Hepatocyte (in vitro differentiated cells): ENCODE measurements around the gene MVD.

Experiments
- EZH2 ChIP-seq: fragments of 200-600 bp; sonication (generic); IDR thresholded peaks from 2 replicates; pipeline ENCODE4 v1.6.1; 2016; ENCODE audit warnings: antibody characterized with exemption, mild to moderate bottlenecking, borderline replicate concordance
- EZH2phosphoT487 ChIP-seq: fragments of 200-600 bp; sonication (generic); IDR thresholded peaks from one replicate; pipeline ENCODE4 v1.6.1; 2018; ENCODE audit warnings: antibody characterized with exemption, mild to moderate bottlenecking, low read depth, moderate library complexity; ENCODE audit not compliant: unreplicated experiment, severe bottlenecking
- TF ChIP-seq, protein P1 (sequence below): fragments of 200-600 bp; sonication (generic); IDR thresholded peaks from 2 replicates; pipeline ENCODE4 v1.5.1; 2016; ENCODE audit warnings: antibody characterized with exemption, mild to moderate bottlenecking; ENCODE audit not compliant: poor library complexity

DNA sequence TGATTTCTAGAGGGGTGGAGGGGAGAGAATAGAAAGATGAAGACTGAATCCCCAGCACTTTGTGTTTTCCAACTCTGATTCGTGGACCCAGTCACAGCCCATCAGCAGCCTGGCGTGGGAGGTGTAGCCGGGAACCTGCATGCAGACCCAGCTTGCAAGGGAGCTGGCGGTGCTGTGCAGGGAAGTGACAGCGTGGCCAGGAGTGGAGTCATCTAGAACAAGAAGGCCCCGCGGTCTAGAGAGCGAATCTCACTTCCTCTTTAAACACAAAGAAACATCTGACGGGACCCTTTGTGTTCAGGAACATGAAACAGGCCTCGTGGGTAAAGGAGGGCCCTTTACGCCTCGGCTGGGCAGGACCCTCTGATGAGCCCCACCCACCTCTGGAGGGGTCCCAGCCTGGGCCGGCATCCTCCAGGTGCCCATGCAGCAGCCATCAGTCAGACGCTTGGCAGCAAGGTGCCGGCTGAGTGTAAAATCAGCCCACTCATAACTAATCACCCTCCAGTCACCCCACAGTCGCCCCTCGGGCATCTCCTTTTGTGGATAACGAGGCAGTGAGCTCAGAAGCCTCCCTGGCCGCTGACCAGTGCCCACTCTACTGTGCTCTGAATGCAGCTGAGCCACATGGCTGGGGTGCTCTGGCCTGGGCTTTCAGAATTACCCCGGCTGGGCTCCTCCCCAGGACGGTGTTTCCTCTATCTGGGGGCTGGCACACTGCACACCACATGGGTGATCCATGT, 19.0 kb upstream of the MVD start:
- TF ChIP-seq, protein P1, sequence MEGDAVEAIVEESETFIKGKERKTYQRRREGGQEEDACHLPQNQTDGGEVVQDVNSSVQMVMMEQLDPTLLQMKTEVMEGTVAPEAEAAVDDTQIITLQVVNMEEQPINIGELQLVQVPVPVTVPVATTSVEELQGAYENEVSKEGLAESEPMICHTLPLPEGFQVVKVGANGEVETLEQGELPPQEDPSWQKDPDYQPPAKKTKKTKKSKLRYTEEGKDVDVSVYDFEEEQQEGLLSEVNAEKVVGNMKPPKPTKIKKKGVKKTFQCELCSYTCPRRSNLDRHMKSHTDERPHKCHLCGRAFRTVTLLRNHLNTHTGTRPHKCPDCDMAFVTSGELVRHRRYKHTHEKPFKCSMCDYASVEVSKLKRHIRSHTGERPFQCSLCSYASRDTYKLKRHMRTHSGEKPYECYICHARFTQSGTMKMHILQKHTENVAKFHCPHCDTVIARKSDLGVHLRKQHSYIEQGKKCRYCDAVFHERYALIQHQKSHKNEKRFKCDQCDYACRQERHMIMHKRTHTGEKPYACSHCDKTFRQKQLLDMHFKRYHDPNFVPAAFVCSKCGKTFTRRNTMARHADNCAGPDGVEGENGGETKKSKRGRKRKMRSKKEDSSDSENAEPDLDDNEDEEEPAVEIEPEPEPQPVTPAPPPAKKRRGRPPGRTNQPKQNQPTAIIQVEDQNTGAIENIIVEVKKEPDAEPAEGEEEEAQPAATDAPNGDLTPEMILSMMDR, result no peak
- TF ChIP-seq EZH2 (no peak), EZH2phosphoT487 (no peak)
